HG03575 (cell line): ENCODE results near the gene GSTO1.

Experiments used
- ATAC-seq: cut with Tn5 transposase; IDR thresholded peaks from one replicate; pipeline ENCODE4 v1.9.1; 2021; ENCODE audit not compliant: unreplicated experiment, insufficient number of reproducible peaks, low FRiP score; ENCODE audit errors: extremely low read depth

The GSTO1 gene

GRCh38 chr10:104299031-104299904, 44.6 kb downstream of the GSTO1 start:
- no peak for ATAC-seq

GRCh38 chr10:104300002-104300735, 45.5 kb downstream of the GSTO1 start:
- no peak for ATAC-seq

GRCh38 chr10:104300736-104301292, 46.1 kb downstream of the GSTO1 start:
- ATAC-seq, result no peak

GRCh38 chr10:104301907-104302690, 47.4 kb downstream of the GSTO1 start:
- no peak for ATAC-seq

GRCh38 chr10:104303594-104304355, 49.1 kb downstream of the GSTO1 start:
- ATAC-seq, result no peak

- ATAC-seq, result no peak
Observed at GRCh38 chr10:104304356-104304745, 49.7 kb downstream of the GSTO1 start.

GRCh38 chr10:104304927-104305326, 50.2 kb downstream of the GSTO1 start:
- no peak for ATAC-seq

- no peak for ATAC-seq
Observed at GRCh38 chr10:104306897-104307296, 52.2 kb downstream of the GSTO1 start.

- no peak for ATAC-seq
Observed at GRCh38 chr10:104307576-104308438, 53.1 kb downstream of the GSTO1 start.

- ATAC-seq, result peak; percentile 64
Observed at GRCh38 chr10:104308439-104308903, 53.8 kb downstream of the GSTO1 start.

GRCh38 chr10:104309980-104310978, 55.6 kb downstream of the GSTO1 start:
- no peak for ATAC-seq

- no peak for ATAC-seq
Observed at GRCh38 chr10:104311184-104311720, 56.6 kb downstream of the GSTO1 start.

- no peak for ATAC-seq
Observed at GRCh38 chr10:104314591-104315485, 60.1 kb downstream of the GSTO1 start.

GRCh38 chr10:104315486-104315921, 60.8 kb downstream of the GSTO1 start:
- no peak for ATAC-seq
